ENCODE results near the gene CFAP221.

CFAP221 gene

DNA sequence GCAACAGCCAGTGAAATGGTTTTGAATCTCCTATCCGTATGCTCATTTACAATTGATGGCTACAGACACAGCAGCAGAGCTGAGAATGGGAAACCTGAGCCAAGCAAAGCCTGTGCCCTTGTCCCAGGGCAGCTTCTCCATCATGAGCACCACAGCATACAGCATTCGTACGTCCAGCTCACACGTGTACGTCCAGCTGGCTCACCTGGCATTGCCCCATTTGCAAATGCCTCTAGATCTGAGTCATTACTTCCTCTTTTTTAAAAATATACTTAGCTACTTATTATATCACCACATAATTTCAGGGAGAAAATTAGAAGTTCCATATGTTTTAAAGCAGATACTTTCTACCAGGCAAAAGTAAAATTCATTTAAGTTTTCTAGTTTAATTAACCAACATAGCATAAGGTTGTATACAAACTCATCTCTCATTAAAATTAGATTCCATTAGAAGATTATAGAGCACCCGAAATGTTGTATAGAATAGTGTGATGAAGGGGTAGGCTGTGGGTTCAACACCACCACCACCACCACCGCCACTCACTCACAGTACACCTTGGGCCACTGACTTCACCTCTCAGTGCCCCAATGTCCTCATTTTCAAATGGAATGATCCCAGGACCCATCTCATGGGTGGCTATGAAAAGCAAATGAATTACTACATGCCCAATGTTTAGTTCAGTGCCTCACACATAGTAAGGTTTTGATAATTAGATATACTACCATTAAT lies 103.4 kb downstream of the CFAP221 start:
- DNase-seq: no peak

DNA sequence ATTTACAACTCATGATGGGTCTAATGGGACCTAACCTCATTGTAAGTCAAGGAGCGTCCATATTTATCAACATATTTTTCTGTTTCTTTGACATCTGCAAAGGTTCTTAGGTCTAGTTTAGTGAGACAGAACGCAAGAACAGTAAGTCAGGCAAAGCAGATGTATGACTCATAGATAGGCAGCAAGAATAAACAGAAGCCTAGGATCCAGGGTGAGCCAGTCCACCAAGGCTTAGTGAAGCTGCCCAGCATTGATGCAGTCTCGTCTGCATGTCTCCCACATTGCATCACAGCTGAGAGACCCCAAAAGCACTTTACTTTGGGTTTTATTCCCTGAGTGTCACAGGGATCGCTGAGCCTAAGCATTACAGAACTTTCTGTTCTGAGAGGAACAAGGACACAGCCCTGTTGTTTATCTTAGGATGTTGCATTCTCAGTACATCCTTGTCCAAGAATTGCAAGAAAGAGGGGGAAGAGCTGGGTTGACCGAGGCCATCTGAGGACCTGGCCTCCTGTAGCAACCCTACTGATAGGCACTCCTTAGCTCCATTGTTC lies 105.2 kb downstream of the CFAP221 start:
- no peak for DNase-seq

- no peak for DNase-seq
These were observed 106.0 kb downstream of the CFAP221 start for GRCh38 chr2:119650206-119650605.

- DNase-seq: no peak
These were observed 106.7 kb downstream of the CFAP221 start for GRCh38 chr2:119650846-119651370.

GRCh38 chr2:119657466-119658145 lies 113.4 kb downstream of the CFAP221 start:
- no peak for DNase-seq

DNA sequence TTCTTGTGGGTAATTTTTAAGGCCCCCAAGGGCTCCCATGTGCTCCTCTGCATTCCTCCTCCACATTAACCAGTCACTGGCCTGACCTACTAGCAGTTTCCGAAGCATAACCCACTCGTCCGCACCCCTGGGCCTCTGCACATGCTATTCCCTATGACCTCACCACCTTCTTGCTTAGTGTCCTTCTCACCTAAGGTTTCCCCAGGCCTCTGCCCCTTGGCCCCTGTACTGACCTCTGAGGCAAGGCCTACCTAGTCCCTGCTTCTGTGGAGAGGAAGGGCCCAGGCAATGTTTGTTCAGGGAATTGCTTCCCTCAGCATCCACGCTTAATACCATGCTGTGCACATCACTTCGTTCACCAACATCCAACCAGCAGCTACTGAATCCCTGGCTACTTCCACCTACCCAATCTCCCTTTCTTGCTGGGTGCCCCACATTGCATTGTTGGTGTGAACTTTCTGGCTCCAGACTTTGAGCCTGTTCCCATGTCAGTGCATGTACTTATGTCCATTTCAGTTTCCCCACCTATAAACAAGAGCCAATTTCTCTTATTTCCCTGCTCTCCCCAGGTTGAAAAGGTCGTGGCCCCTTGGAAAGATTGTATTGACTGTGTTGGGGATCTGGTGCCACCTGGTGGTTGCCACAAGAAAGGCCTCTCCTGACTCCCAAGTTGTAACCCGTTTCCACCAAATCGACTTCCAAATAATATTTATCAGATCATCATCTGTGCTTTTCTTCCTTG lies 115.5 kb downstream of the CFAP221 start:
- DNase-seq: peak; percentile 43

DNA sequence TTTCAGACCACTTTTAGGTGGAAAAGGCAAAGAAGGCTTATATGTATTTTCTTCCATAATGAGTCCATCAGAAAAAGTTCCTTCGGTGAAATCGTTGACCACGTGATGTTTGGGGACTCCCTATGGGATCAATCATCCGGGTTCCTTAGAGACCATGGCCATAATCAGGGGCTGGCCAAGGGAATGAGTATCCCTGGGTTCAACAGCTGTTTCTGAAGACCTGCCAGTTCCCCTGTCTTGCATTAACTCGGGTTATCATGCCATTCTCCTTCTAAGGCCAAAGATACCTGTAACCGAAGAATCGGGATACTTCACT lies 116.1 kb downstream of the CFAP221 start:
- no peak for DNase-seq

DNA sequence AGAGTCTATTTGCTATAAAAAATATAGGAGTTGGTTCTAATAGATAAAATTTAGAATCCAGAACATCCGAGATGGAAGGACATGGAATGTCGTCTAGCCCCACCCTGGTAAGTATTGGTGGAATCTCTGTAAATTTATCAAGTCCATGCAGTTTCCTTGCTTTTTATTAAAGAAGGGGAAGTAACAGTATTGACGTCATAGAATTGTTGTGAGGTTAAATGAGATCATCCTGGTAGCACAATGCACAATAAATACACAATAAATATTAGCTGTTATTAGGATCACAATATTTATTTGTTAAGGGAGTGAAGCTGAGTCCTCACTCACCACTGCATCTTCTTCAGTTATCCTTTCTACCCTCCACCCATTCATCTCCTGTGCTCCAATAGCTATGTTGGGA lies 118.0 kb downstream of the CFAP221 start:
- no peak for DNase-seq

DNA sequence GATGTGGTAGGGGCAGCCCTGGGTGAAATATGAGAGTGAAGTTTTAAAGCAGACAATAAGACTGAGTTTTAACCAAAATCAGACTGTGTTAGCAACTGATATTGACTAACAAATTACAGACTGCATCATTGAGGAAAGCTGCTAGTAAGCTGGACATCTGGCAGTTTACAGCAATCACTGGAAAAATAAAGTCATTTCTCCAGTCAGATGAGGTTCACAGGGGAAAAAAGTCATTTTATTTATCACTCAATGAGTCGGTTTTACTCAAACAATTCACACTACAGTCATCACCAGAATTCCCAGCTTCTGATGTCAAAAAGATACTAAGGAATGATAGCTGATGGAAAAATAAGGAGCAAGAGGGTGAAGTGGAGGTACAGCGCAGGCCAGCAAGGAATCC lies 124.3 kb downstream of the CFAP221 start:
- no peak for DNase-seq

DNA sequence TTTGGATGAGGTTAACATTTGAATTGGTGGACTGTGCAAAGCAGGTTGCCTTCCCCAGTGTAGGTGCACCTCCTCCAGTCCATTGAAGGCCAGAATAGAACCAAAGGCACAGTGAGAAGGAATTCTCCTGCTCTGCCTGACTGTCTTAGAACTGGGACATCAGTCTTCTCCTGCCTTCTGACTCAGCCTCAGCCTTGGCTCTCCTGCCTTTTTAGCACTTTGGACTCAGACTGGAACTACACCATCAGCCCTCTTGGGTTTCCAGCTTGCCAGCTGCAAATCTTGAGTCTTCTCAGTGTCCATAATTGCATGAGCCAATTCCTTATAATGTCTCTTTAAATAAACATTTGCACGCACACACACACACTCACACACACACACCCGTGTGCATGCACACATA lies 126.8 kb downstream of the CFAP221 start:
- no peak for DNase-seq

DNA sequence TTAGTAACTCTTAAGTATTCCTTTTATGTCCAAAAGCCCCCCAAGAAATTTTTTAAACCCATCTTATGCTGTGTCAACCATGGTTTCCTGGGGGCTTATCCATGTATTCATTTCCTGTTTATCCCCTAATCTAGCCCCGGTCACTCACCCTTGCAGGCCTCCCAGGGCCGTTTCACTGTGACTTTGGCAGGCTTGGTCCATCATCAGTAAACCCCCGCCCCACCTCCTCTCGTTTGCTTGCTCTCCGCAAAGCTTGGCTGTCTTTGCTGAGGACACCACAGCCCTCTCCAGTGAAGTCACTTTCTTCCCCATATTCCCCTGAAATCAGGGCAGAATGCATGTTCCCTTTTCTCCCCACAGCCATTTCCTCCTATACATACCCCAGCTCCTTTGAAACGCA lies 127.5 kb downstream of the CFAP221 start:
- no peak for DNase-seq

- no peak for DNase-seq
These were observed 128.1 kb downstream of the CFAP221 start for GRCh38 chr2:119672161-119672862.

DNA sequence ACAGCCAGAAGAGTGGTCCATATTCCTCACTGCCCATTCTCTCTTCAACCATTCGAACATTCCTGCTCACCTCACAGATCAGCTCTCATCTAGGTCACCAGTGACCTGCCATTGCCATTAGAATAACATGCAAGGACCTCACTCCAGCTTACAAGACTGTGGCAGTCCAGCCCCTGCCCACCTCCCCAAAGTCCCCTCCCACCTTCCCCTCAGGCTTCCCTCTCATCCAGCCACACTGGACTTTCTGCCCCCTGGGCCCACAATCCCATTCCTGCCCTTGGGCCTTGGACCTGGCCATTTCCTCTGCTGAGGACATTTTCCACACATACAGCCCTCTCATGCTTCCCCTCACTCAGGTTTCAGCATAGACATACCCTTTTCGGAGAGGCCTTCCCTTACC lies 129.5 kb downstream of the CFAP221 start:
- DNase-seq: no peak

GRCh38 chr2:119674711-119675500 lies 130.7 kb downstream of the CFAP221 start:
- DNase-seq: no peak

- DNase-seq: no peak
These were observed 133.9 kb downstream of the CFAP221 start for GRCh38 chr2:119678021-119678656.

- DNase-seq: no peak
These were observed 135.2 kb downstream of the CFAP221 start for GRCh38 chr2:119679526-119679837.

GRCh38 chr2:119679846-119680245 lies 135.6 kb downstream of the CFAP221 start:
- DNase-seq: no peak

- no peak for DNase-seq
These were observed 136.4 kb downstream of the CFAP221 start for GRCh38 chr2:119680457-119681202.

DNA sequence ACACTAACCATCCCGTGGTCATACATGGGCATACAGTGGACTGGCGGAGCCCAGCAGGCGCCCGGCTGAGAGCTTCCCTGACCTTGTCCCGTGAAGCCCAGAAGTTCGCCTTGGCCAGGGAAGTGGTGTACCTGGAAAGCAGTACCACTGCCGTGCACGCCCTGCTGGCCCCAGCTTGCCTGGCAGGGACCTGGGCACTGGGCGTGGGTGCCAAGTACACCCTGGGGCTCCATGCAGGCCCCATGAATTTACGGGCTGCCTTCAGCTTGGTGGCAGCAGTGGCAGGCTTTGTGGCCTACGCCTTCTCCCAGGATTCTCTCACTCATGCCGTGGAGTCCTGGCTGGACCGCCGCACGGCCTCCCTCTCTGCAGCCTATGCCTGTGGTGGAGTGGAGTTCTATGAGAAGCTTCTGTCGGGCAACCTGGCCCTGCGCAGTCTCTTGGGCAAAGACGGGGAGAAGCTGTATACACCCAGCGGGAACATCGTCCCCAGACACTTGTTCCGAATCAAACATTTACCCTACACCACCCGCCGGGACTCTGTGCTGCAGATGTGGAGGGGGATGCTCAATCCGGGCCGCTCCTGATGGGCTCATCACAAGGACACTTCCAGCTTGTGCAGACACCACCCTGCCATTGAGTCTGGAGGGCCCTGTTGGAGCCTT lies 137.1 kb downstream of the CFAP221 start:
- DNase-seq: no peak

DNA sequence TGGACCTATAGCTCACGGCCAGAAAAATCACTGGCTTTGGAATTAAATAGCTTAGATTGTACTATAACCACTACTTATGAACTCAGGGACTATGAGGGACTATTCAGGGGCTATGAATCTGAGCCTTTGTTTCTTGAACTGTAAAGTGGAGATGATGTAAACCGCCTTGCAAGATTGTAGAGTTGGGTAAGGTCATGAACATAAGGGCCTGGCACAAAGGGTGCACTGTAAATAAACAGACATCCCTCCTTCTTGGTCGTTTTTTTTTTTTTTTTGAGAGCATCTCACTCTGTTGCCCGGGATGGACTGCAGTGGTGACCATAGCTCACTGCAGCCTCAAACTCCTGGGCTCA lies 137.6 kb downstream of the CFAP221 start:
- DNase-seq: no peak

DNA sequence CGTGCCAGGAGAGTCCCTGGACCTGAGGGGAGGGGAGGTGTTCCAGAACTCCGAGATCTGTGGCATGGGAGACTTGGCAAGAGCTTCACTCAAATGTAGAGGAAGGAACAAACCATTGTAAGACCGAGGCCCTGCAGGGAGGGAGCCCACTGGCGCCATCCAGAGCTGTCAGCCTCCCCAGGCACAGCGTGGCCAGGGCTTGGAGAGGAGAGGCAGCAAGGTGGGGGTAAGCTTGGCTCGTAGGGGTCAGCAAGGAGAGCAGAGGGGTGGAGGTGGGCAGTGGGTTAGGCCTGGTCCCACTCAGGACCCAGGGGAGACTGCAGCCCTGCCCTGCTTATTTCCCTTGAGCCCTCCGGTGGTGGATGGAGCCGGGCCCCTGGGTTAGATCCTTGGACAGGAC lies 138.3 kb downstream of the CFAP221 start:
- no peak for DNase-seq

Measured in activated CD4-positive, alpha-beta T cell treated with anti-CD3 and anti-CD28 coated beads, Interleukin-2, amount 50 U/mL, for 16 hours (primary cell).